HG02571 (cell line): ENCODE data around the gene NPHP4.
"Not testable (repeated sequence)": the region's sequence is repeated elsewhere in the genome, so short reads cannot be mapped to it uniquely, and the experiment has no call there.

ENCODE experiments used
- ATAC-seq: cut with Tn5 transposase; IDR thresholded peaks from one replicate; pipeline ENCODE4 v1.9.1; 2021; ENCODE audit warnings: mild to moderate bottlenecking, moderate library complexity; ENCODE audit not compliant: unreplicated experiment

Gene NPHP4

GRCh38 chr1:5936621-5937372 lies 55.4 kb downstream of the NPHP4 start:
- no peak for ATAC-seq

- ATAC-seq: no peak
Measured at GRCh38 chr1:5936126-5936525, 56.1 kb downstream of the NPHP4 start.

DNA sequence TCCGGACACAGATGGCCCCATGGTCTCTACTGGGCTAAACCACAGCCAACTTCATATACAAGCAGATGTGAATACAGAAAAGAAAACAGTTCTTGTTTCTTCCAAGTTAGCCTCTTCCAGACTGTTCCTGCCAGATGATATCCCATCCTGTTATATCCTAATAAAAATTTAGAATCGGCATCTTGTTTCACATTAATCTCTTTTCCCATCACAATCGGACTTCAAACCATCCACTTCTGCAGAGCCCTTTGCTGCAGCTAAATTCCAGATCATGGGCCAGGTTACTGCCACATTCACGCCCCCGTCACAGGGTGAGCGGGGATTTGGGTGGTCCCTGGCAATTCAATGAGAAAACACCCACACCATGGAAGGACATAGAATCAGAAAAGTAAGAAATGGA lies 57.2 kb downstream of the NPHP4 start:
- ATAC-seq: no peak

DNA sequence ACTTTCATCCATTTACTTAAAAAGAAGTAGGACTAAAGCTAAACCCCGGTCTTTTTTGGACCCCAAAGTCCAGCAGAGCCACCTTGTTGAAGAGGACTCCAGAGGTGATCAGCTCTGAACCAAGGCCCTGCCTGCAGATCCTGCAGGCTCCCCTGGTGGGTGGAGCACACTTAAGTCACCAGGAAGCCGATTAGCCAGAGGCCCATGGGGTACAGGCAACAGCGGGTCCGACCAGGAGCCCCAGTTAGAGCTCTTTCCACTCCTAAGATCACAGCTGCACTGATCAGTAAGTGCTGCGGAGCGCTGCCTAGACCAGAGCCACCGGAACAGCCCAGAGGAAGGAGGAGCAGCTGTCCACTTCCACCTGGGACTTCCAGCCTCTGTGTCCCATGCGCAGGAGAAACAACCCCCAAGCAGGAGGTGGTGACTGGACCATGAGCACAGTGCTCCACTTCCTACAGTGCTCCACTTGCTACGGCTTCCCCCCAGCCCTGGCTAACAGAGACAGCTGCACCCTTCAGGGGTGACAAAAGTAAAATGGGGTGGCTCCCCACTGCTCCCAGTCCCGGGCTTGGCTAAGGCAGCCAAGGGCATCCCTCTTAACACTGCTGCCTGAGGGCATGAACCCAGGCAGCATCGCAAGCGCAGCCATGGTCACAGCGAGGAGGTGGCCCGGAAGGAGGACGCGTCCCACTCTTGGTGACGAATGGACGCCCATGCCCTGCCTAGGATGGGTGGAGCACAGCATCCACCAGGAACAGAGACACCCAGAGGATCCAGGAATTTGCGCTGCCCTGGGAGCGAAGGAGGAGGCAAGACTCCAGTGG lies 58.0 kb downstream of the NPHP4 start:
- ATAC-seq: no peak

GRCh38 chr1:5933676-5934057 lies 58.6 kb downstream of the NPHP4 start:
- no peak for ATAC-seq

DNA sequence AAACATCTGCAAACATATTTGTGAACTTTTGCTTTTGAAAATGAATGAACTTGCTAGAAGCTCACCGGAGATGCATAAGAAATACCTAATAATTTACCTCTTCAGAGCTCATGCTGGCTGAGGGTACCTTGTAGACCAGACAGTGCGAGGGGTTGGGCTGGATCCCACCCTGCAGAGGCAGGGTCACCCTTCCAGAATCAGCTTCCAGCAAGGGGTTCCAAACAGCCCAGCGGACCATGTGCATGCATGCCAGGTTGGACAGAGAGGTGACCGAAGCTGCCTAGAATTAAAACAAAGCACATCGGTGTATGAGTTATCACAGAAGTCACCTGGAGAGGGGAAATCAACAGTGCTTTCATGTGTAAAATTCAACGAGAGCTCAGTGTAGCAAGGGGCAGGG lies 59.2 kb downstream of the NPHP4 start:
- ATAC-seq: no peak

GRCh38 chr1:5928714-5929400 lies 63.4 kb downstream of the NPHP4 start:
- no peak for ATAC-seq

- no peak for ATAC-seq
Measured at GRCh38 chr1:5927506-5928370, 64.5 kb downstream of the NPHP4 start.

GRCh38 chr1:5926686-5927435 lies 65.4 kb downstream of the NPHP4 start:
- no peak for ATAC-seq

DNA sequence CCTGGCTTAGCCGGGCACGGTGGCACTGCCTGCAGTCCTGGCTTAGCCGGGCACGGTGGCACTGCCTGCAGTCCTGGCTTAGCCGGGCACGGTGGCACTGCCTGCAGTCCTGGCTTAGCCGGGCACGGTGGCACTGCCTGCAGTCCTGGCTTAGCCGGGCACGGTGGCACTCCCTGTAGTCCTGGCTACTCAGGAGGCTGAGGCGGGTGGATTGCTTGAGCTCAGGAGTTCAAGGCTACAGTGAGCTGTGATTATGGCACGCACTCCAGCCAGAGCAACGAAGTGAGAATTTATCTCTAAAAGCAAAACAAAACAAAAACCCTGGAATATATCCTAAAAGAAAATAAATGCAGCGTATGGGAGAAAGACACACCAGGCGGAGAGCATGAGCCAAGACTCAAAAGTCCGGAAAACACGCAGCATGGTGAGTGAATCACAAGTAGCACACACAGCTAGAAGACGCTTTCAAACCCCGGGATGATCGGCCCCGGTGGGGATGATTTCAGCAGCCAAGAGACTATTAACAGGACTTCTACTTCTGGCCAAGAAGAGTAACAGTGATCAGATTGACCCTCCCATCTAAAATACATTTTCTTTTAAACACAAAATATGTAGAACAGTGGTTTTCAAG lies 69.4 kb downstream of the NPHP4 start:
- not testable (repeated sequence) for ATAC-seq

DNA sequence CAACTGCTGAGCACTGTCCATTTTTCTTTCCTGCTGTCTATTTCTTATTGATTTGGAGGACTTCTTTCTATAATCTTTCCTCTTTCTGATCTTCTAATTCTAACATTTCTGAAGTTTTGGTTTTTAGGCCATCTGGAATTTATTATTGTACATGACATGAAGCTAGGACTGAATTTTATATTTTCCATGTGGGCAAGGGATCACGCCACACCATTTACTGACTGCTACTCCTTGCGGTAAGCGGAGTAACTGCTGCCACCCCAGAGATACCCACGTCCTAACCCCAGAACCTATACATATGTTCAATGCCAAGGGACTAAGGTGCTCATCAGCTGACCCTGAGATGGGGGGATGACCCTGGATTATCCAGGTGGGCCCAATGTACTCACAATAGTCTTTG lies 70.6 kb downstream of the NPHP4 start:
- ATAC-seq: no peak

- ATAC-seq: no peak
Measured at GRCh38 chr1:5921129-5921528, 71.1 kb downstream of the NPHP4 start.

DNA sequence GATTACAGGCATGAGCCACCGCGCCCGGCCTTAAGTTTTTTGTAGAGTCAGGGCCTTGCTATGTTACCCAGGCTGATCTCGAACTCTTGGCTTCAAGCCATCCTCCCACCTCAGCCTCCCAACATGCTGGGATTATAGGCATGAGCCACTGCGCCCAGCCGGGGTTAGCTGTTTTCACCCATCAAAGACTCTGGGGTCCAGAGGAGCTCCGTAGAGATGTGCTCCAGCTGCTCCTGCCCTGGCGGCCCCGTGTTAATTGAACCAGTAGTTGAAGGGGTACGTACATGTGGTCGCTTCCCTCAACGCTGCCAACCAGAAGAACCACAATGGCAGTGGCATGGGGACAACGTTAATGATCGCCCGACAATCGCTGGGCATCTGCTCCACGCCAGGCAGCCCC lies 72.0 kb downstream of the NPHP4 start:
- ATAC-seq: no peak

GRCh38 chr1:5918275-5918649 lies 74.0 kb downstream of the NPHP4 start:
- no peak for ATAC-seq

DNA sequence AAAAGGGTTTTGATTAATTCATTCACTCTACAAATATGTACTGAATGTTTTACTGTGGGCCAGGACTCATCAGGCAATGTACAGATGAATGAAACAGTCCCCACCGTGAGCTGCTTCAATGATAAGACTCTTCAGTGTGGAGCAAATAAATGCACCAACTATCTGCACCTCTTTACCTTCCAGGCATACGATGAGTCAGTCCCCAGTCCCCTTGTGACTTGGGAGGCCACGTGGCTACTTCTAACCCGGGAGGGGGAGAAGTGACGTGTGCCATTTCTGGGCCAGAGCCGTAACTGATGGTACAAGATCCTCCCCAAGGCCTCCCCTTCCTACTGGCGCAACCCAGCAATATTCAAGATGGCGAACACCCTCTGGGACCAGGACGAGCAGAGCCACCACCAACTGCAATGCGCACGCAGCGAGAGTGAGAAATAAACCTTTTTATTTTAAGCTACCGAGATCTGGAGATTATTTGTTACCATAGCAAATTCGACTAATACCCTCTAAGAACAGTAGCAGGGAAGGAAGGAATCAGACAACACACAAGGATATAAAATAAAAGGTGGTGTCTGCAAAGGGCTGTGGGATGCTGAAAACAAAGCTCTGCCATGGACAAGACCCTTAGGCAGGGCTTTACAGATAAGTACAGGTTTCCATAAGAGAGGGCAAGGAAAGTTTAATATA lies 74.5 kb downstream of the NPHP4 start:
- no peak for ATAC-seq

DNA sequence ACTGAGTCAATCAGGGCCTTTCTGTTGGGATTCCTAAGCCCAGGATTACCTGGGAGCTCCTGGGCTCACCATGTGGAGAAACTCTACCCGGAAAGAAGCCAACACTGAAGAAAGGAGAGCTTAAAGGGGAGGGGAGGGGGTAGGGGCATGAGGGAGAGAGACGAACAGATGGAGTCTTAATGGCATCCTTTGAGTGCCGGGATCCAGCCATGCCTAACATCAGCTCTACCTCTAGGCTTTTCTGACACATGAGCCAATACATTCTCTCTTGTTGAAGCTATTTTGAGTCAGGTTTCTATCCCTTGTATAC lies 75.0 kb downstream of the NPHP4 start:
- no peak for ATAC-seq

GRCh38 chr1:5916572-5917280 lies 75.5 kb downstream of the NPHP4 start:
- ATAC-seq: no peak
